Lung (tissue), 12 donors: ENCODE results near the gene RRAGD. TPM values are rescaled to one million over a fixed set of nuclear protein-coding genes. Genes with fewer than 3 reads are reported as not detected.

Source experiments
- ATAC-seq: fragments of 200-7000 bp; cut with Tn5 transposase; one replicate; pipeline ENCODE4 v1.9.1; 2020; ENCODE audit warnings: moderate number of reproducible peaks; ENCODE audit not compliant: insufficient read depth, low FRiP score
- DNase-seq, 3 donors: peaks; one replicate each; pipeline ENCODE4 v3.0.0-alpha.2; 2013 to 2017
- H3K27ac ChIP-seq, 2 donors: one replicate each; pipeline ENCODE4 v1.5.1; 2013; ENCODE audit warnings: mild to moderate bottlenecking in 2 of 2, moderate library complexity in 2 of 2, control low read depth in 1 of 2, inconsistent platforms in 1 of 2, low read depth in 1 of 2, low read length in 1 of 2
- H3K27me3 ChIP-seq, 3 donors: one replicate each; pipeline ENCODE4 v1.5.1; 2013; ENCODE audit warnings: low read length in 2 of 3; ENCODE audit not compliant: control insufficient read depth in 3 of 3, insufficient read depth in 3 of 3
- H3K36me3 ChIP-seq, 4 donors: one replicate each; pipeline ENCODE4 v1.5.1; 2013; ENCODE audit warnings: low read length in 4 of 4, mild to moderate bottlenecking in 1 of 4, moderate library complexity in 1 of 4; ENCODE audit not compliant: control insufficient read depth in 4 of 4, insufficient read depth in 4 of 4
- H3K4me1 ChIP-seq, 5 donors: one replicate each; pipeline ENCODE4 v1.5.1; 2013; ENCODE audit warnings: low read length in 5 of 5, mild to moderate bottlenecking in 2 of 5, moderate library complexity in 1 of 5; ENCODE audit not compliant: control insufficient read depth in 5 of 5, insufficient read depth in 5 of 5
- H3K4me3 ChIP-seq: one replicate; pipeline ENCODE4 v1.5.1; 2013; ENCODE audit warnings: mild to moderate bottlenecking, control low read depth, moderate library complexity
- H3K9ac ChIP-seq, 2 donors: one replicate each; pipeline ENCODE4 v1.5.1; 2013; ENCODE audit warnings: low read length in 2 of 2, control low read depth in 1 of 2; ENCODE audit not compliant: insufficient read depth in 1 of 2
- H3K9me3 ChIP-seq, 4 donors: one replicate each; pipeline ENCODE4 v1.5.1; 2013; ENCODE audit warnings: low read length in 3 of 4, mild to moderate bottlenecking in 1 of 4, moderate library complexity in 1 of 4; ENCODE audit not compliant: control insufficient read depth in 4 of 4, insufficient read depth in 3 of 4
- CTCF ChIP-seq: IDR thresholded peaks from 2 replicates; pipeline ENCODE4 v1.5.1; 2012; ENCODE audit warnings: mild to moderate bottlenecking; ENCODE audit errors: control extremely low read depth, extremely low read depth
- WGBS, 2 donors: extraction: QIAGEN DNeasy Blood & Tissue Kit; methylation state at CpG; one replicate each; pipeline ENCODE4 v1.1.7; 2013; 5-methylcytosine and 5-hydroxymethylcytosine counted together
- polyA plus RNA-seq, 2 donors: library from polyadenylated mRNA; stranded (reverse); fragments of 200-250 nt; gene quantifications; one replicate each; pipeline ENCODE4 v1.2.1, GENCODE V29; 2013
- total RNA-seq, 2 donors: library from RNA; depleted of rRNA in 1 of 2; stranded (reverse); fragments of >200 nt in 1 of 2; gene quantifications; one replicate each; pipeline ENCODE4 v1.2.1, GENCODE V29; 2014 to 2021
- donor health status: control.
- donor health status: control.
- donor health status: Bipolar disorder and iron deficiency.
- donor health status: healthy.
- donor health status: DM: yes; HTN: yes; CAD: no.

RRAGD gene
- total and polyA plus RNA-seq, 4 donors: 12.7 to 40.2 (median 16.8) TPM

GRCh38 chr6:89386917-89387491 is 25.1 kb downstream of the RRAGD start:
- no peaks in the 10 kb centered on the region for H3K36me3 ChIP-seq
- WGBS, 2 donors: 95 to 97% methylated on average over 6 of the region's 6 CpGs
- ATAC-seq (no peak), DNase-seq (no peak)
- TF ChIP-seq CTCF: no peak
- H3K9ac ChIP-seq: no peak overlapping the region
- H3K27ac ChIP-seq: no peak overlapping the region
- no peaks in the 10 kb centered on the region for H3K27me3 ChIP-seq
- peaks cover 0 to 3% (median 0%) of the 10 kb centered on the region in 5 donors for H3K4me1 ChIP-seq
- no peaks in the 10 kb centered on the region for H3K9me3 ChIP-seq
- H3K4me3 ChIP-seq: no peak overlapping the region

GRCh38 chr6:89385846-89386245 is 26.2 kb downstream of the RRAGD start:
- TF ChIP-seq CTCF: no peak
- WGBS, 2 donors: 97% methylated on average over 7 of the region's 7 CpGs
- DNase-seq (no peak), ATAC-seq (no peak)
- Histone ChIP-seq H3K9ac (no peak overlapping the region), H3K4me1 (peaks cover 0 to 3% (median 0%) of the 10 kb centered on the region in 5 donors), H3K4me3 (no peak overlapping the region), H3K36me3 (peaks cover 0 to 2% (median 0%) of the 10 kb centered on the region in 4 donors), H3K27ac (no peak overlapping the region), H3K9me3 (no peaks in the 10 kb centered on the region), H3K27me3 (no peaks in the 10 kb centered on the region)

- Histone ChIP-seq H3K27ac (no peak overlapping the region), H3K9me3 (no peaks in the 10 kb centered on the region), H3K9ac (no peak overlapping the region), H3K4me3 (no peak overlapping the region), H3K36me3 (peaks cover 0 to 2% (median 0%) of the 10 kb centered on the region in 4 donors), H3K4me1 (peaks cover 0 to 3% (median 0%) of the 10 kb centered on the region in 5 donors), H3K27me3 (no peaks in the 10 kb centered on the region)
- WGBS, 2 donors: 73 to 86% methylated on average over 5 of the region's 5 CpGs
- ATAC-seq: no peak
- no peak for TF ChIP-seq CTCF
- DNase-seq: no peak
Measured at GRCh38 chr6:89385156-89385667, 26.9 kb downstream of the RRAGD start.
